ENCODE results near the gene WIPF2.

- TF ChIP-seq, protein P1, sequence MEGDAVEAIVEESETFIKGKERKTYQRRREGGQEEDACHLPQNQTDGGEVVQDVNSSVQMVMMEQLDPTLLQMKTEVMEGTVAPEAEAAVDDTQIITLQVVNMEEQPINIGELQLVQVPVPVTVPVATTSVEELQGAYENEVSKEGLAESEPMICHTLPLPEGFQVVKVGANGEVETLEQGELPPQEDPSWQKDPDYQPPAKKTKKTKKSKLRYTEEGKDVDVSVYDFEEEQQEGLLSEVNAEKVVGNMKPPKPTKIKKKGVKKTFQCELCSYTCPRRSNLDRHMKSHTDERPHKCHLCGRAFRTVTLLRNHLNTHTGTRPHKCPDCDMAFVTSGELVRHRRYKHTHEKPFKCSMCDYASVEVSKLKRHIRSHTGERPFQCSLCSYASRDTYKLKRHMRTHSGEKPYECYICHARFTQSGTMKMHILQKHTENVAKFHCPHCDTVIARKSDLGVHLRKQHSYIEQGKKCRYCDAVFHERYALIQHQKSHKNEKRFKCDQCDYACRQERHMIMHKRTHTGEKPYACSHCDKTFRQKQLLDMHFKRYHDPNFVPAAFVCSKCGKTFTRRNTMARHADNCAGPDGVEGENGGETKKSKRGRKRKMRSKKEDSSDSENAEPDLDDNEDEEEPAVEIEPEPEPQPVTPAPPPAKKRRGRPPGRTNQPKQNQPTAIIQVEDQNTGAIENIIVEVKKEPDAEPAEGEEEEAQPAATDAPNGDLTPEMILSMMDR (IDR thresholded peaks at IDR 0.05; ENCODE audit: poor library complexity): no peak
- TF ChIP-seq EZH2phosphoT487 (IDR thresholded peaks at IDR 0.05; ENCODE audit: low read depth, severe bottlenecking, unreplicated experiment): no peak
Observed at GRCh38 chr17:40241252-40241834, 22.2 kb downstream of the WIPF2 start.

Data from hepatocyte (in vitro differentiated cells).